Hematopoietic multipotent progenitor cell treated with erythropoietin and hydrocortisone succinate and interleukin-3 and kit ligand, for 17 days (in vitro differentiated cells): ENCODE data around the gene DEFB108B.
A peak's percentile ranks its signal among the peaks of the same experiment; 100 is the strongest.
"Not testable (repeated sequence)": the region's sequence is repeated elsewhere in the genome, so short reads cannot be mapped to it uniquely, and the experiment has no call there.

Source experiments
- DNase-seq: peaks from one replicate; pipeline ENCODE4 v3.0.0-alpha.2; 2015; ENCODE audit warnings: low spot score

DEFB108B gene

DNA sequence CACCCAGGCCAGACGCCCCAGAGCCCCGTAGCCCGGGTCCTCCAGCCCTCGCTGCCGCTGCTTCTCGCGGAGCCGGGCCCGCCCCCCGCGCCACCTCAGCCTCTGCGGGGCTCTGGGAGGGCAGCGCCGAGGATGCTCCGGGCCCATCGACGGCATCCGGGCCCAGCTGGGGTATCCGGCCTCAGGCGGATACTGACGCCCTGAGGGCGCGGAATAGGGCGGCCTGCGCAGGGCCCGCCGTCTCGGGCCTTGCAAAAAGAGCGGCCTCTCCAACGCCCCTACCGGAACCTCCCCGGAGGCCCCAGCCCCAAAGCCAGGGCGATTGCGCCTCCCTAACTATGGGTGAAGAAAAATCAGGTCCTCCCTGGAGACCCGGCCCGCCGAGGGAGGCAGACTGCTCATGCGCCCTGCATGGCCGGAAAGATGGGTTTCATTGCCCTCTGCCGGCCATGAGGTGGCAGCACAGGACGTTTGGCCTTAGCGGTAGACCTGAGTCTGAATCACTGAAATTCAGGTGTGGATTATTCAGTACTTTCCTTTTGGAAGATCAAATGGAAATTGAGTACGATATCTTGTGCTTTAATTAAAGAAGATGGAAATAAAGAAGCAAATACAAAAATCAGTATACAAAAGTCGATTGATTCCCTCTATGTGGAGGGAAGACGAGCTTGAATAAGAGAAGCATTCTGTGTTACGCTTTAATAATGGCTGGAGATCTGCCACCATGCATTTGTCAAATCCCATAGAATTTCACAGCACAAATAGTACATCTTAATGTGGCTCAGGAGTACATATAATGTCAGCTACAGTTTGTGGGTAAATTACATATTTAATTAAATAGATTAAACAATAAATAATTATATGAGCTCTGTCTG lies 19.3 kb upstream of the DEFB108B start:
- peak; percentile 72 for DNase-seq

- DNase-seq, result not testable (repeated sequence)
These were observed 11.5 kb upstream of the DEFB108B start for GRCh38 chr11:71821539-71821938.

DNA sequence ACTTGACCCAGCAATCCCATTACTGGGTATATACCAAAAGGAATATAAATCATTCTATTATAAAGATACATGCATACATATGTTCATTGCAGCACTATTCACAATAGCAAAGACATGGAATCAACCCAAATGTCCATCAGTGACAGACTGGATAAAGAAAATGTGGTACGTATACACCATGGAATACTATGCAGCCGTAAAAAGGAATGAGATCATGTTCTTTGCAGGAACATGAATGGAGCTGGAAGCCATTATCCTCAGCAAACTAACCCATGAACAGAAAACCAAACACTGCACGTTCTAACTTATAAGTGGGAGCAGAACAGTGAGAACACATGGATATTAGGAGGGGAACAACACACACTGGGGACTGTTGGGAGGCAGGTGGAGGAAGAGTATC lies 3.8 kb upstream of the DEFB108B start:
- DNase-seq, result not testable (repeated sequence)

DNA sequence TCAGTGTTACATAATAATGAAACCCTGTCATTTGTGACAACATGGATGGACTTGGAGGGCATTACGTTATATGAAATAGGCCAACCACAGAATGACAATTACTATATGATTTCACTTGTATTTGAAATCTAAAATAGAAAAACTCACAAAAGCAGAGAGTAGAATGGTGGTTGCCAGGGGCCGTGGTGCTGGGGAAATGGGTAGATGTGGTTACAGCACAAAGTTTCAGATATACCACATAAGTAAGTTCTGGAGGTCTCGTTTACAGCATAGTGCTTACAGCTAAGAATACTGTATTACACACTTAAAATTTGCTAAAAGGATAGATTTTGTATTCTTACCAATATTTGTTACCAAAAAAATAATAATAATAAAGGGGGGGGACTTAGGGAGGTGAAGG lies 3.3 kb upstream of the DEFB108B start:
- not testable (repeated sequence) for DNase-seq

DNA sequence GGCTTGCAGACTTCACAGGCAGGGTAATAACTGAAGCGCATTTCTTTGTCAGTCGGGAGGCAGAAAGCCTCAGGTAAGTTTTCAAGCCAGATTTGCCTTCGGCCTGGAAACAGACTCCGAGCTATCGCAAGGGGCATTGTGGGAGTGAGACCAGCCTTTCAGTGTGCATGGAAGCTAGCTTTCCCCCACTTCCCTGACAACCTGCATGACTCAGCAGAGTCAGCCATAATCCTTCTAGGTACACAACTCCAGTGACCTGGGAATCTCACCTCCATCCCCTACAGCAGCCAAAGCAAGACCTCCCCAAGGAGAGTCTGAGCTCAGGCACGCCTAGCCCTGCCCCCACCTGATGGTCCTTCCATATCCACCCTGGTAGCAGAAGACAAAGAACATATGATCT lies 9.7 kb downstream of the DEFB108B start:
- not testable (repeated sequence) for DNase-seq

DNA sequence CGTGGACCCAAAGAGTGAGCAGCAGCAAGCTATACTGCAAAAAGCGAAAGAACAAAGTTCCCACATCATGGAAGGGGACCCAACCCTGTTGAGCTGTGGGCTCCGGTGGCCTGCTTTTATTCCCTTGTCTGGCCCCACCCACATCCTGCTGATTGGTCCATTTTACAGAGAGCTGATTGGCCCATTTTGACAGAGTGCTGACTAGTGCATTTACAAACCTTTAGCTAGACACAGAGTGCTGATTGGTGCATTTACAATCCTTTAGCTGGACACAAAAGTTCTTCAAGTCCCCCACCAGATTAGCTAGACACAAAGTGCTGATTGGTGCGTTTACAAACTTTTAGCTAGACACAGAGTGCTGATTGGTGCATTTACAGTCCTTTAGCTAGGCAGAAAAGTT lies 10.4 kb downstream of the DEFB108B start:
- DNase-seq, result not testable (repeated sequence)

DNA sequence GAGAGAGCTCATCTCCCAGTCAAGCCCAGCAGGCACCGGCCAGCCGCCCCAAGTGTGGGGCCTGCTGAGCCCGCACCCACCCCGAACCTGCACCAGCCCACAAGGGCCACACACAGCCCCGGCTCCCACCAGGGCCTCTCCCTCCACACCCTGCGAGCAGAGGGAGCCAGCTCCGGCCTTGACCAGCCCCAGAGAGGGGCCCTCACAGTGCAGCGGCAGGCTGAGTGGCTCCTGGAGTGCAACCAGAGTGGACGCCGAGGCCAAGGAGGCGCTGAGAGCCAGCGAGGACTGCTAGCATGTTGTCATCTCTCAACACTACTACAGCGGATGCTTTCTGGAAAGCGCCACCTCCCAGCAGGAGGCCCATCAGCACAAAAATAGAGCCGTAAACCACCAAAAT lies 10.9 kb downstream of the DEFB108B start:
- no peak for DNase-seq

GRCh38 chr11:71853895-71854294 lies 20.9 kb downstream of the DEFB108B start:
- DNase-seq, result not testable (repeated sequence)

DNA sequence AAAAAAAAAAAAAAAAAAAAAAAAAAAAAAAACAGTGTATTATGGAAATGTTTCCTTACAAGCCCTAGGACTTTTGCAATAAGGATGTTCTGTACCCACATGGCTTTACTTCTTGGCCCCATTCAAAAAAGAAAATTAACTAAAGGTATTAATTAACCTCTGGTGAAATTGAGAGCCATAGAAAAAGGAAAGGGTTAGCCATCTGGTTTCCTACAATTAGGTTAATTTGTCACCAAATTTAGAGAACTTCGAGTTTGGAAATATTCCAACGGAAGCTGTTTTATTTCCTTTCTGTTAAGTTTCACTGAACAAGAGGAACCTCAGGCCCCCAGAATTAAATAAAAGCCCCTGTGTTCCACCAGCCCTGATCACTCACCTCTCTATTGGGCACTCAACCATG lies 22.9 kb downstream of the DEFB108B start:
- DNase-seq, result not testable (repeated sequence)

GRCh38 chr11:71860835-71861234 lies 27.8 kb downstream of the DEFB108B start:
- not testable (repeated sequence) for DNase-seq

GRCh38 chr11:71863978-71864627 lies 31.1 kb downstream of the DEFB108B start:
- DNase-seq, result peak; percentile 65

DNA sequence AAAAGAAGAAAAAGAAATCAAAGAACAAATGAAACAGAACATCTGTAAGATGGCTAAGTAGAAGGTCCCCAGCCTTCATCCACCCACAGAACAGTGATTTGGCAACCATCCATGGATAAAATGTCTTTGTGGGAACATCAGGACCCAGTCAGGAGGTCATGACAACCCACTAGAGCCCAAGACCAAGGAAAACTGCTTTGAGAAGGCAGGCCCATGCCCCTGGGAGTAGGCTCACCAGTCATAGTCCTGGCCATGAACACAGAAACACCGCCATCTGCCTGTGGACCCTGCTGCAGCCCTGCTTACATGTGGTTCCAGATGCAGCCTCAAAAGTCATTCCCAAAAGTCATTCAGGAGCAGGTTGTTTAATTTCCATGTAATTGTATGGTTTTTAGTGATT lies 34.2 kb downstream of the DEFB108B start:
- DNase-seq, result not testable (repeated sequence)

DNA sequence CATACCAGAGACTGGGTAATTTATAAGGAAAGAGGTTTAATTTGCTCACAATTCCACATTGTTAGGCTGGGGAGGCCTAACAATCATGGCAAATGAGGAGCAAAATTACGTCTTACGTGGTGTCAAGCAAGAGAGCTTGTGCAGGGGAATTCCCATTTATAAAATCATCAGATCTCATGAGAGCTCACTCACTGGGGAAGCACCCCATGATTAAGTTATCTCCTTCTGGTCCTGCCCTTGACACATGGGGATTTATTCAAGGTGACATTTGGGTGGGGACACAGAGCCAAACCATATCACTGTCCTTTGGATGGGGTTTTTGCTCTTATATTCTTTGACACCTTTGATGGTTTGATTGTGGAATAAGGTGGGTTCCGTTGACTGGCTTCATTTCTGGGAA lies 36.9 kb downstream of the DEFB108B start:
- not testable (repeated sequence) for DNase-seq

- not testable (repeated sequence) for DNase-seq
These were observed 37.7 kb downstream of the DEFB108B start for GRCh38 chr11:71870661-71871060.

DNA sequence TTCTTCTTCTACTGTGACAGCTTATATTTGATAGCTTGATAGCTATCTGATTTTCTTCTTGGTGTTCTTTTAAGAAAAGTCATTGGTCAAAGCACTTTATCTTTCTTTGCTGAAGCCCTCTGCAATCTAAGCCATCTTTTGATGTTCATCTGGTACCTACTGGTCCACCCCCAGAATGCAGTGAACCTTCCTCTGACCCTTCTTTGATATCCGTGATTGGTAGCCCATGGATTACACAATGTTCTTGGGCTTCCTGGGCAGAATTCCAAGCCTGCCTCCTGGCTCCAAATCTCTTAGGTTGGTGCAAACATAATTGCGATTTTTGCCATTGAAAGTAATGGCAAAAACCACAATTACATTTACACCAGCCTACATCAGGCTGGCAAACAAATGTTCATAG lies 43.3 kb downstream of the DEFB108B start:
- not testable (repeated sequence) for DNase-seq

DNA sequence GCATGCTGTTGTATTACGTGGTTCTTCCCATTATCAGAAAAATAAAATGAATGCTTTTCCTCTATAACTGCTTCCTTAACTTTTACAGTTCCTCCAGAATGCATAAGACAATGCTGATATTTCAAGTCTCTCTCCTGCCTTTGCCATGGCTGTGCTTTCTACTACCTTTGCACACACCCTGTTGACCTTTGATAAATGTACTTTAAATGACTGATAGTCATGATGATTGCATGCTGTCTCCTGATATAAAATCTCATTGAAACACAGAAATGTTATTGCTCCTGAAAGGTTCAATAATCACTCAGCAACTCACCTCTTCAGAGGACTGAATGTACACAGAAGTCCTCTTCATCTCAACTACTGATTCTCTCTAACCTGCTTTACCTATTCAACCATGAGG lies 45.1 kb downstream of the DEFB108B start, which contains the start of gene DEFB131B:
Gene DEFB131B, plus strand, starts transcription at position 395 of the 400 bp plus-strand sequence. Its CDS starts 0 bp downstream, at position 395.
- not testable (repeated sequence) for DNase-seq

- not testable (repeated sequence) for DNase-seq
These were observed 52.8 kb downstream of the DEFB108B start for GRCh38 chr11:71885806-71886205.
